GM23248 (cell line): ENCODE results near the gene NAALADL2. TPM values are rescaled to one million over a fixed set of nuclear protein-coding genes. Genes with fewer than 3 reads are reported as not detected.
A peak's percentile ranks its signal among the peaks of the same experiment; 100 is the strongest.

Experiments
- DNase-seq: peaks from one replicate; pipeline ENCODE4 v3.0.0-alpha.2; 2015
- H2AFZ ChIP-seq: fragments of 200-600 bp; sonication (generic); 2 replicates; pipeline ENCODE4 v1.6.1; 2016; ENCODE audit warnings: antibody characterized with exemption
- H3F3A ChIP-seq: fragments of 200-600 bp; sonication (generic); 2 replicates; pipeline ENCODE4 v1.6.1; 2016; ENCODE audit warnings: mild to moderate bottlenecking, antibody characterized with exemption, mixed run types; ENCODE audit not compliant: insufficient read depth
- H3K27ac ChIP-seq: fragments of 200-600 bp; sonication (generic); 2 replicates; pipeline ENCODE4 v1.5.1; 2016; ENCODE audit warnings: mild to moderate bottlenecking
- H3K27me3 ChIP-seq: fragments of 200-600 bp; sonication (generic); replicated peaks from 2 replicates; pipeline ENCODE4 v1.6.1; 2016; ENCODE audit warnings: mild to moderate bottlenecking; ENCODE audit not compliant: insufficient read depth
- H3K36me3 ChIP-seq: fragments of 200-600 bp; sonication (generic); 2 replicates; pipeline ENCODE4 v1.6.1; 2016; ENCODE audit warnings: low read depth, mild to moderate bottlenecking
- H3K4me1 ChIP-seq: fragments of 200-600 bp; sonication (generic); 2 replicates; pipeline ENCODE4 v1.6.1; 2016; ENCODE audit warnings: mild to moderate bottlenecking; ENCODE audit not compliant: insufficient read depth
- H3K4me2 ChIP-seq: fragments of 200-600 bp; sonication (generic); one replicate; pipeline ENCODE4 v1.6.1; 2016; ENCODE audit warnings: mild to moderate bottlenecking; ENCODE audit not compliant: unreplicated experiment
- H3K4me3 ChIP-seq: fragments of 200-600 bp; sonication (generic); 2 replicates; pipeline ENCODE4 v1.5.1; 2016; ENCODE audit warnings: mild to moderate bottlenecking
- H3K79me2 ChIP-seq: fragments of 200-600 bp; sonication (generic); 2 replicates; pipeline ENCODE4 v1.6.1; 2016; ENCODE audit warnings: mild to moderate bottlenecking; ENCODE audit not compliant: insufficient read depth
- H3K9ac ChIP-seq: fragments of 200-600 bp; sonication (generic); 2 replicates; pipeline ENCODE4 v1.6.1; 2016; ENCODE audit warnings: mild to moderate bottlenecking
- H3K9me2 ChIP-seq: fragments of 200-600 bp; sonication (generic); 2 replicates; pipeline ENCODE4 v1.6.1; 2016; ENCODE audit warnings: mixed run types, mild to moderate bottlenecking, moderate library complexity; ENCODE audit not compliant: insufficient read depth
- H3K9me3 ChIP-seq: fragments of 200-600 bp; sonication (generic); one replicate; pipeline ENCODE4 v1.6.1; 2017; ENCODE audit warnings: low read depth
- H4K20me1 ChIP-seq: fragments of 200-600 bp; sonication (generic); 2 replicates; pipeline ENCODE4 v1.6.0; 2016; ENCODE audit not compliant: insufficient read depth
- EZH2 ChIP-seq: fragments of 200-600 bp; sonication (generic); IDR thresholded peaks from 2 replicates; pipeline ENCODE4 v1.6.1; 2018; ENCODE audit warnings: antibody characterized with exemption, mild to moderate bottlenecking; ENCODE audit not compliant: insufficient read depth, poor library complexity, severe bottlenecking
- EZH2phosphoT487 ChIP-seq: fragments of 200-600 bp; sonication (generic); IDR thresholded peaks from 2 replicates; pipeline ENCODE4 v1.6.1; 2018; ENCODE audit warnings: antibody characterized with exemption, moderate library complexity, mild to moderate bottlenecking, low read depth; ENCODE audit not compliant: insufficient read depth
- WGBS, 2 experiments: methylation state at CpG; one replicate each; pipeline ENCODE4 v1.1.6; 2015 to 2017; ENCODE audit warnings: low lambda C conversion rate in 2 of 2, low coverage in 1 of 2; ENCODE audit errors: missing lambda C conversion rate in 2 of 2; 5-methylcytosine and 5-hydroxymethylcytosine counted together
- in situ Hi-C: fragments of 300-500 bp; cut with MboI; formaldehyde crosslinking; loops from 2 replicates; pipeline ENCODE4 v1.15.0; 2020
- polyA plus RNA-seq: library from polyadenylated mRNA; unstranded; fragments of >200 nt; fragmentation: Nextera tagmentation; extraction: Ambion mirVana; gene quantifications from 2 replicates; pipeline ENCODE4 v1.2.1, GENCODE V29; 2016
- total RNA-seq: library from RNA; depleted of rRNA; stranded (reverse); fragments of >200 nt; shearing (Covaris generic); gene quantifications from 2 replicates; pipeline ENCODE4 v1.2.3, GENCODE V29; 2014

The NAALADL2 gene
- total and polyA plus RNA-seq, 2 experiments from 2014 or later: 20.5 to 81.0 TPM

DNA sequence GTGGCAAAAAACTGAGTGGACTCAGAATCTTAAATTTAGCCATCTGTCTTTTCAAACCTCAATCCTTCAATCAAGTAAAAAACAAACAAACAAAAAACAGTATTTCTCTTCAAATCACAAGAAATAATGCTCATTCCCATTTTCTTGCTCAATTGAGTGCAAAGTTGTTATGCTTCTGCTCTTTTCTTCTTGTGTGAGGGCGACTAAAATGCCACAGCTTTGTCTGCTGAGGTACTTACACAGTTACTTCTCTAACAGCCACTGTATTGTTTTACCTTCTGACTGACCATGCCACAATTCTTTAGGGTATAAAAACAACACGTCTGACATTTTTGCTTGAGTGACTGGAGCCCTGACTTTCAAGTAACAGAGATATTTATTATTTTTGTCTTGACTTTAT is 617.4 kb downstream of the NAALADL2 start:
- Histone ChIP-seq H3K27me3 (no peaks in the 10 kb centered on the region), H3K4me3 (no peak overlapping the region), H3K9ac (no peak overlapping the region), H3F3A (no peaks in the 10 kb centered on the region), H3K36me3 (no peaks in the 10 kb centered on the region), H3K27ac (no peak overlapping the region), H2AFZ (no peak overlapping the region), H3K4me2 (no peak overlapping the region), H4K20me1 (no peaks in the 10 kb centered on the region), H3K79me2 (no peaks in the 10 kb centered on the region), H3K9me2 (no peaks in the 10 kb centered on the region), H3K9me3 (no peaks in the 10 kb centered on the region), H3K4me1 (peaks cover 12% of the 10 kb centered on the region; the same call in 1 of the 2 replicates)
- 47% methylated on average over 2 of the region's 2 CpGs for WGBS, 2 experiments
- no peak for TF ChIP-seq EZH2phosphoT487
- DNase-seq: no peak
- in situ Hi-C loops: no loop called here

DNA sequence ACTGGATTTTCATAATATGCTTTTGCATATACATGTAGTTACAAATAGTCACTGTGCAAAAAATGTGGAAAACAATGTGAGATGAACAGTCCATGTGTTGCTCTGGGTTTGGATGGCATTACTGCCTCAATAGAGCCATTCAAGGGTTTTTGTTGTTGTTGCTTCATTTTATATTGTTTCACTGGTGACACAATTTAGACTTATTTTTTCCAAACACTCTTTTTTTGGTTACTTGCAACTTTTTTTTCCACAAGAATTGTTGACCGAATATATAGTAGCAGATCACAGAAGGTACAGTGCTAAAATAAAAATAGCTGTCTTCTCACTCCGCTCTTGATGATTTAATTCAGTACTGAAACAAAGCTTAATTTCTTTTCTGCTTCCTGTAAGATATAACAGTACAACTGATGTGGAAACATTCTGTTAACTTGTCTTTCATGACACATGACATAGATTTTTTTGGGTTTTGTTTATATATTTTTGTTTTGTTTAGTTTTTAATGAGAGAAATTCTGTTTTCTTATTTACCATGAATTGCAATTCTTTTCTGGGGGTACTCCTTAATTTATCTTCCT is 618.6 kb downstream of the NAALADL2 start:
- H3K4me2 ChIP-seq: no peak overlapping the region
- H3F3A ChIP-seq: no peaks in the 10 kb centered on the region
- in situ Hi-C loops: no loop called here
- no peaks in the 10 kb centered on the region for H4K20me1 ChIP-seq
- 48 to 55% methylated on average over 2 of the region's 2 CpGs for WGBS, 2 experiments
- no peaks in the 10 kb centered on the region for H3K79me2 ChIP-seq
- no peak overlapping the region for H3K9ac ChIP-seq
- no peak for DNase-seq
- no peaks in the 10 kb centered on the region for H3K27me3 ChIP-seq
- H3K9me2 ChIP-seq: no peaks in the 10 kb centered on the region
- no peaks in the 10 kb centered on the region for H3K9me3 ChIP-seq
- peaks cover 12% of the 10 kb centered on the region; the same call in 1 of the 2 replicates for H3K4me1 ChIP-seq
- no peak overlapping the region for H3K4me3 ChIP-seq
- H3K36me3 ChIP-seq: no peaks in the 10 kb centered on the region
- no peak overlapping the region for H3K27ac ChIP-seq
- TF ChIP-seq EZH2phosphoT487 (no peak), EZH2 (no peak)
- H2AFZ ChIP-seq: peak overlapping the region; percentile 63

DNA sequence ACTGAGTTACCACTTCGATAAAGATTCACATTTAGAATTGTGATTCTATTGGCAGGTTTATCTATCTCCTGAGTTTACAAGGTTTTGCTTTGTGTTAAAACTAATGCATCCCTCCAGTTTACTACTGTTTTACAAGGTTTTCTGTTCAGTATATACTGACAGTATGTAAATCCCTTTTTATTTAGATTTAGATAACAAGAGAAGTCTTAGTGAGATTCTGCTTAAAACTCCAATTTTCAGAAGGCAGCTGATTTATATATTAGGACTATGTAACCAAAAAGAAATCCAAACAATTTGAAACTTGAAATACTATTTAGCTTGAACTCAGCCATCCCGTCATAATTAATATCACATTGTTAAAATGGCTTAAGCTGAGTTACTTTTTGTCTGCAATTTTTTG is 619.2 kb downstream of the NAALADL2 start:
- Histone ChIP-seq H3K9me3 (no peaks in the 10 kb centered on the region), H3K9me2 (no peaks in the 10 kb centered on the region), H3F3A (no peaks in the 10 kb centered on the region), H2AFZ (peak overlapping the region; percentile 63), H3K79me2 (no peaks in the 10 kb centered on the region), H3K4me3 (no peak overlapping the region), H3K27me3 (no peaks in the 10 kb centered on the region), H4K20me1 (no peaks in the 10 kb centered on the region), H3K27ac (no peak overlapping the region), H3K9ac (no peak overlapping the region), H3K4me1 (0 out of 2 replicates have a peak, but pooled peaks cover 8% of the 10 kb centered on the region), H3K4me2 (no peak overlapping the region), H3K36me3 (no peaks in the 10 kb centered on the region)
- peak; percentile 13 for DNase-seq
- TF ChIP-seq EZH2phosphoT487 (no peak), EZH2 (no peak)
- WGBS, 2 experiments: 8 to 10% methylated on average over 2 of the region's 2 CpGs
- in situ Hi-C loops: no loop called here

DNA sequence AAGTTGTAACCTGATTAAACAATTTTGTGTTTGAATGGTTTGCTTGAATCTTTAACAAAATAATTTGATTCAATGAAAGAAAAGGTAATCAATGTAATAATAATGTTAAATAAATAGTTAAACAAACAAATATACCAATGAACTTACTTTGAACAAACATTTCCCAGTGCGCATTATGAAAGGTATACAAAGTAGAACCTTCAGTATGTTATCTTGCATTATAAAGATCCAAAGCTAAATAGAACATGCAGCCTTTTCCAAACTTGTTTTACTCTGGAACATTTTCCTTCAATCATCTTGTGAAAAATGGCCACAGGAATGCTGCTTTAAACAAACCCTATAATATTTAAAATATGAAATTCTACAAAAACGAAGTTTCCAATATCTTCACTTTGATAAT is 620.0 kb downstream of the NAALADL2 start:
- H3K4me2 ChIP-seq: no peak overlapping the region
- no peak overlapping the region for H2AFZ ChIP-seq
- no peaks in the 10 kb centered on the region for H3K36me3 ChIP-seq
- no peaks in the 10 kb centered on the region for H3K9me2 ChIP-seq
- no peaks in the 10 kb centered on the region for H3K9me3 ChIP-seq
- 0 out of 2 replicates have a peak, but pooled peaks cover 8% of the 10 kb centered on the region for H3K4me1 ChIP-seq
- no peak overlapping the region for H3K27ac ChIP-seq
- in situ Hi-C loops: no loop called here
- TF ChIP-seq EZH2: no peak
- no peak for TF ChIP-seq EZH2phosphoT487
- no peaks in the 10 kb centered on the region for H3K27me3 ChIP-seq
- H3K9ac ChIP-seq: no peak overlapping the region
- WGBS, 2 experiments: 83 to 84% methylated on average over 2 of the region's 2 CpGs
- H3K79me2 ChIP-seq: no peaks in the 10 kb centered on the region
- no peak for DNase-seq
- H3K4me3 ChIP-seq: no peak overlapping the region
- no peaks in the 10 kb centered on the region for H4K20me1 ChIP-seq
- no peaks in the 10 kb centered on the region for H3F3A ChIP-seq

DNA sequence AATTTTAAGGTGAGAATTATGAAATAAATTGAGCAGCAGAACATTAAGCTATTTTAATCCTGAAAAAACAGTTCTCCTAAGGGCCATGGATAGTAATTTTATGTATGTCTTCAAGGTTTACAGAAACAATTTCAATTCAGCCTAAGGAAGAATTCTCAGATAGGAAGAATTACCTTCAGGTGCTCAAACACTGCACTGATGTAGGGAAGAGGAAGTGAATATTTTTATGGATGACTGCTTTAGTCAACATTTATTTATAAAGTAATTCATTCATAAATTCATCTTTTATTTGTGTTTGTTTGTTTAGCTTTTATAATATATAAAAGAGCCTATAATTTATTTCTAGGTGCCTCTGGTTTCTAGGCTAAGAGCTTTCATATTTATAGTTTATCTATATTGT is 620.7 kb downstream of the NAALADL2 start:
- no peaks in the 10 kb centered on the region for H3F3A ChIP-seq
- H3K4me1 ChIP-seq: 0 out of 2 replicates have a peak, but pooled peaks cover 8% of the 10 kb centered on the region
- no peaks in the 10 kb centered on the region for H3K9me3 ChIP-seq
- TF ChIP-seq EZH2 (no peak), EZH2phosphoT487 (no peak)
- H3K9me2 ChIP-seq: no peaks in the 10 kb centered on the region
- H4K20me1 ChIP-seq: no peaks in the 10 kb centered on the region
- no peak overlapping the region for H3K27ac ChIP-seq
- H3K4me2 ChIP-seq: no peak overlapping the region
- H2AFZ ChIP-seq: no peak overlapping the region
- no peak for DNase-seq
- H3K36me3 ChIP-seq: no peaks in the 10 kb centered on the region
- no peaks in the 10 kb centered on the region for H3K27me3 ChIP-seq
- no peaks in the 10 kb centered on the region for H3K79me2 ChIP-seq
- in situ Hi-C loops: no loop called here
- no peak overlapping the region for H3K4me3 ChIP-seq
- no peak overlapping the region for H3K9ac ChIP-seq
